ENCODE results near the gene UBAC2. TPM values are rescaled to one million over a fixed set of nuclear protein-coding genes. Genes with fewer than 3 reads are reported as not detected.

Gene UBAC2
- total RNA-seq, 1 donor from 2014 or later = 59.8 TPM

- H3K4me1 Mint-ChIP-seq = peaks cover 26% of the 10 kb centered on the region
Observed at GRCh38 chr13:99205621-99206220, 5.1 kb downstream of the UBAC2 start.

GRCh38 chr13:99206226-99206625, 5.6 kb downstream of the UBAC2 start:
- no peak overlapping the region for H3K4me3 Mint-ChIP-seq
- DNase-seq (ENCODE audit: low read depth, low spot score) = no peak
- H3K9me3 Mint-ChIP-seq = no peaks in the 10 kb centered on the region
- no peak overlapping the region for H3K27ac Mint-ChIP-seq (ENCODE audit: unreplicated experiment)
- no peak for TF ChIP-seq CTCF (conservative IDR thresholded peaks at IDR 0.05)
- H3K4me1 Mint-ChIP-seq = peaks cover 25% of the 10 kb centered on the region
- peaks cover 10% of the 10 kb centered on the region for H3K36me3 Mint-ChIP-seq (ENCODE audit: low read depth)
- H3K27me3 Mint-ChIP-seq (ENCODE audit: low read depth) = no peaks in the 10 kb centered on the region

More at GRCh38 chr13:99205621-99206220, 5.1 kb downstream of the UBAC2 start:
- no peaks in the 10 kb centered on the region for H3K27me3 Mint-ChIP-seq (ENCODE audit: low read depth)
- no peaks in the 10 kb centered on the region for H3K9me3 Mint-ChIP-seq
- no peak overlapping the region for H3K27ac Mint-ChIP-seq (ENCODE audit: unreplicated experiment)
- DNase-seq (ENCODE audit: low read depth, low spot score) = no peak
- no peak for TF ChIP-seq CTCF (conservative IDR thresholded peaks at IDR 0.05)
- peaks cover 10% of the 10 kb centered on the region for H3K36me3 Mint-ChIP-seq (ENCODE audit: low read depth)
- H3K4me3 Mint-ChIP-seq = peak overlapping the region; percentile 15

GRCh38 chr13:99206873-99207272, 6.2 kb downstream of the UBAC2 start:
- Mint-ChIP-seq H3K36me3 (ENCODE audit: low read depth) (peaks cover 10% of the 10 kb centered on the region), H3K27me3 (ENCODE audit: low read depth) (no peaks in the 10 kb centered on the region), H3K4me1 (peaks cover 20% of the 10 kb centered on the region), H3K4me3 (peak overlapping the region; percentile 9), H3K27ac (ENCODE audit: unreplicated experiment) (no peak overlapping the region), H3K9me3 (no peaks in the 10 kb centered on the region)
- no peak for TF ChIP-seq CTCF (conservative IDR thresholded peaks at IDR 0.05)
- no peak for DNase-seq (ENCODE audit: low read depth, low spot score)

- peaks cover 10% of the 10 kb centered on the region for H3K36me3 Mint-ChIP-seq (ENCODE audit: low read depth)
- no peak overlapping the region for H3K4me3 Mint-ChIP-seq
- DNase-seq (ENCODE audit: low read depth, low spot score) = no peak
- H3K9me3 Mint-ChIP-seq = no peaks in the 10 kb centered on the region
- TF ChIP-seq CTCF (conservative IDR thresholded peaks at IDR 0.05) = no peak
- H3K27me3 Mint-ChIP-seq (ENCODE audit: low read depth) = no peaks in the 10 kb centered on the region
- H3K4me1 Mint-ChIP-seq = peaks cover 18% of the 10 kb centered on the region
- H3K27ac Mint-ChIP-seq (ENCODE audit: unreplicated experiment) = no peak overlapping the region
Observed at GRCh38 chr13:99207511-99207910, 6.9 kb downstream of the UBAC2 start.

GRCh38 chr13:99208185-99208584, 7.5 kb downstream of the UBAC2 start:
- TF ChIP-seq CTCF (conservative IDR thresholded peaks at IDR 0.05) = no peak
- Mint-ChIP-seq H3K36me3 (ENCODE audit: low read depth) (peaks cover 10% of the 10 kb centered on the region), H3K9me3 (no peaks in the 10 kb centered on the region), H3K4me3 (no peak overlapping the region), H3K4me1 (peaks cover 15% of the 10 kb centered on the region), H3K27me3 (ENCODE audit: low read depth) (no peaks in the 10 kb centered on the region), H3K27ac (ENCODE audit: unreplicated experiment) (no peak overlapping the region)
- no peak for DNase-seq (ENCODE audit: low read depth, low spot score)

Measured in neural crest cell (in vitro differentiated cells).